Smooth muscle cell (in vitro differentiated cells): ENCODE data around the gene ARF1. TPM values are rescaled to one million over a fixed set of nuclear protein-coding genes. Genes with fewer than 3 reads are reported as not detected.

Source experiments
- DNase-seq: peaks from one replicate; lab custom pipeline; 2025; ENCODE audit not compliant: unreplicated experiment; lab: John Stamatoyannopoulos, UW
- H2AFZ ChIP-seq: fragments of 200-600 bp; sonication (generic); 2 replicates; pipeline ENCODE4 v1.6.0; 2016; ENCODE audit warnings: antibody characterized with exemption, low read depth, mild to moderate bottlenecking
- H3F3A ChIP-seq: fragments of 200-600 bp; sonication (generic); 2 replicates; pipeline ENCODE4 v1.6.0; 2017; ENCODE audit warnings: antibody characterized with exemption, low read depth
- H3K27ac ChIP-seq: fragments of 200-600 bp; sonication (generic); 2 replicates; pipeline ENCODE4 v1.5.1; 2016; ENCODE audit warnings: low read depth, mild to moderate bottlenecking
- H3K27me3 ChIP-seq: fragments of 200-600 bp; sonication (generic); 2 replicates; pipeline ENCODE4 v1.6.1; 2016; ENCODE audit warnings: low read depth, mild to moderate bottlenecking
- H3K36me3 ChIP-seq: fragments of 200-600 bp; sonication (generic); 2 replicates; pipeline ENCODE4 v1.5.1; 2016; ENCODE audit warnings: low read depth
- H3K4me1 ChIP-seq: fragments of 200-600 bp; sonication (generic); 2 replicates; pipeline ENCODE4 v1.5.1; 2016; ENCODE audit warnings: low read depth
- H3K4me2 ChIP-seq: fragments of 200-600 bp; sonication (generic); 2 replicates; pipeline ENCODE4 v1.6.0; 2016; ENCODE audit warnings: mild to moderate bottlenecking
- H3K4me3 ChIP-seq: fragments of 200-600 bp; sonication (generic); 2 replicates; pipeline ENCODE4 v1.5.1; 2016; ENCODE audit warnings: mild to moderate bottlenecking
- H3K79me2 ChIP-seq: fragments of 200-600 bp; sonication (generic); 2 replicates; pipeline ENCODE4 v1.6.0; 2016; ENCODE audit warnings: low read depth, mild to moderate bottlenecking
- H3K9ac ChIP-seq: fragments of 200-600 bp; sonication (generic); 2 replicates; pipeline ENCODE4 v1.6.0; 2016; ENCODE audit warnings: low read depth
- H3K9me3 ChIP-seq: fragments of 200-600 bp; sonication (generic); replicated peaks from 2 replicates; pipeline ENCODE4 v1.5.1; 2016; ENCODE audit warnings: low read depth
- H4K20me1 ChIP-seq: fragments of 200-600 bp; sonication (generic); 2 replicates; pipeline ENCODE4 v1.6.0; 2016; ENCODE audit warnings: low read depth
- WGBS: methylation state at CpG from one replicate; pipeline ENCODE4 v1.1.7; 2016; ENCODE audit warnings: low lambda C conversion rate; 5-methylcytosine and 5-hydroxymethylcytosine counted together
- polyA plus RNA-seq: library from polyadenylated mRNA; unstranded; fragments of >200 nt; fragmentation: Nextera tagmentation; extraction: Ambion mirVana; gene quantifications from 2 replicates; pipeline ENCODE4 v1.2.1, GENCODE V29; 2016
- total RNA-seq: library from RNA; depleted of rRNA; stranded (reverse); fragments of >200 nt; gene quantifications from 2 replicates; pipeline ENCODE4 v1.2.3, GENCODE V29; 2014
- TF ChIP-seq, protein P1 (sequence below): fragments of 200-600 bp; sonication (generic); IDR thresholded peaks from 2 replicates; pipeline ENCODE4 v1.5.1; 2017; ENCODE audit warnings: borderline replicate concordance, mild to moderate bottlenecking, antibody characterized with exemption; ENCODE audit not compliant: insufficient read depth, poor library complexity, severe bottlenecking

ARF1 gene
- total RNA-seq (209 and 237 TPM in 2 replicates), polyA plus RNA-seq (615 and 698 TPM in 2 replicates)

DNA sequence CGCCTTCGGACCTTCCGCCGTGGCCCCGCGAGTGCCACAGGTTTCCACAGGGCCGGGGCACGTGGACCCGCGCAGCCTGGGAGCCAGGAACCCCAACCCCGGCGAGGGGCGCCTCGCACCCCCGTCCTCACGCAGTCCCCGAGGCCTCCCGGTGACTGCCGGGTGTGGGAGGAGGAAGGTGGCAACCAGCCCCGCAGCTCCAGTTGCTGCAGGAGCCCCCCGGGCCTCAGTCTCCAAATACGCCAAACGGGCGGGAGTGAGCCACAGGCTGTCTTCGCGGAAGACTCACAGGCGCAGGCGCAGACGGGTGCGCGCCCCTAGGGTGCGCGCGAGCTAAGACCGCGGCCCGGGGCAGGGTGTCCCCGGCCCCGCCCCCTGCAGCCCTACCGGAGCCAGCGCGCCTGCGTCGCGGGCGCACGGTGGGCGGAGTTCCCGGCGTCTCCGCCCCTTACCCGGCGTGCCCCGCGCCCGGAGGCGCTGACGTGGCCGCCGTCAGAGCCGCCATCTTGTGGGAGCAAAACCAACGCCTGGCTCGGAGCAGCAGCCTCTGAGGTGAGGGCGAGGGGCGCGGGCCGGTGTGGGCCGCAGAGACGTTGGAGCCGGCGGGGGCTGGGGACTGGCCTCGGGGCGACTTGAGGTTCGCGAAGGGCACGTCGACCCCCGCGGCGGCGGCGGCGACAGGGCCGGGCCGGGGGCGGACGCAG, at the start of gene ARF1:
TSS of gene ARF1 (plus strand) at position 495 of the 704 bp plus-strand sequence. CDS start 14,407 bp downstream, outside the sequence.
- Histone ChIP-seq H3K4me1 (peaks cover 46% of the 10 kb centered on the region), H2AFZ (peak within 1 kb of the TSS; percentile 81), H3K27ac (peak within 1 kb of the TSS; percentile 96), H3F3A (peaks cover 23% of the 10 kb centered on the region), H3K4me3 (peak within 1 kb of the TSS; percentile 99), H3K27me3 (no peaks in the 10 kb centered on the region), H4K20me1 (peaks cover 76% of the 10 kb centered on the region), H3K36me3 (no peaks in the 10 kb centered on the region), H3K9me3 (no peaks in the 10 kb centered on the region), H3K4me2 (peak within 1 kb of the TSS; percentile 88), H3K79me2 (peaks cover 64% of the 10 kb centered on the region), H3K9ac (peak within 1 kb of the TSS; percentile 100)
- DNase-seq, result peak; percentile 78
- TF ChIP-seq, protein P1, sequence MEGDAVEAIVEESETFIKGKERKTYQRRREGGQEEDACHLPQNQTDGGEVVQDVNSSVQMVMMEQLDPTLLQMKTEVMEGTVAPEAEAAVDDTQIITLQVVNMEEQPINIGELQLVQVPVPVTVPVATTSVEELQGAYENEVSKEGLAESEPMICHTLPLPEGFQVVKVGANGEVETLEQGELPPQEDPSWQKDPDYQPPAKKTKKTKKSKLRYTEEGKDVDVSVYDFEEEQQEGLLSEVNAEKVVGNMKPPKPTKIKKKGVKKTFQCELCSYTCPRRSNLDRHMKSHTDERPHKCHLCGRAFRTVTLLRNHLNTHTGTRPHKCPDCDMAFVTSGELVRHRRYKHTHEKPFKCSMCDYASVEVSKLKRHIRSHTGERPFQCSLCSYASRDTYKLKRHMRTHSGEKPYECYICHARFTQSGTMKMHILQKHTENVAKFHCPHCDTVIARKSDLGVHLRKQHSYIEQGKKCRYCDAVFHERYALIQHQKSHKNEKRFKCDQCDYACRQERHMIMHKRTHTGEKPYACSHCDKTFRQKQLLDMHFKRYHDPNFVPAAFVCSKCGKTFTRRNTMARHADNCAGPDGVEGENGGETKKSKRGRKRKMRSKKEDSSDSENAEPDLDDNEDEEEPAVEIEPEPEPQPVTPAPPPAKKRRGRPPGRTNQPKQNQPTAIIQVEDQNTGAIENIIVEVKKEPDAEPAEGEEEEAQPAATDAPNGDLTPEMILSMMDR, result no peak
- under 1% methylated on average over 58 of the region's 87 CpGs for WGBS

DNA sequence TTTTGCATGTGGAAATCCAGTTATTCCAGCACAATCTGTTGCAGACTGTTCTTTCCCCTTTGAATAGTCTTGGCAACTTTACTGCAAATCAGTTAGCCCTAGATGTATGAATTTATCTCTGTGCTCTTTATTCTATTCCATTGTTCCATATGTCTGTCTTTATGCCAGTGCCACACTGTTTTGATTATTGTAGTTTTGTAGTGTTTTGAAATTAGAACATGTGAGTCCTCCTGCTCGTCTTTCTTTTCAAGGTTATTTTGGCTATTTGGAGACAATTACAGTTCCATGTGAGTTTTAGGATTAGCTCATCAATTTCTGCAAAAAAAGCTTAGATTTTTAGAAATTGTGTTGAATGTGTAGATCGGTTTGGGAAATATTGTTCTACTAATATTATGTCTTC, 49.1 kb upstream of the ARF1 start:
- Histone ChIP-seq H3K4me1 (peaks cover 15% of the 10 kb centered on the region), H3K36me3 (no peaks in the 10 kb centered on the region), H3K4me2 (no peak overlapping the region), H3K27ac (no peak overlapping the region), H3K4me3 (no peak overlapping the region), H3F3A (no peaks in the 10 kb centered on the region), H3K9me3 (no peaks in the 10 kb centered on the region), H4K20me1 (no peaks in the 10 kb centered on the region), H3K79me2 (no peaks in the 10 kb centered on the region), H2AFZ (no peak overlapping the region), H3K9ac (no peak overlapping the region), H3K27me3 (peaks cover 18% of the 10 kb centered on the region)
- TF ChIP-seq, protein P1, result no peak
- 91% methylated on average over 2 of the region's 2 CpGs for WGBS
- no peak for DNase-seq

DNA sequence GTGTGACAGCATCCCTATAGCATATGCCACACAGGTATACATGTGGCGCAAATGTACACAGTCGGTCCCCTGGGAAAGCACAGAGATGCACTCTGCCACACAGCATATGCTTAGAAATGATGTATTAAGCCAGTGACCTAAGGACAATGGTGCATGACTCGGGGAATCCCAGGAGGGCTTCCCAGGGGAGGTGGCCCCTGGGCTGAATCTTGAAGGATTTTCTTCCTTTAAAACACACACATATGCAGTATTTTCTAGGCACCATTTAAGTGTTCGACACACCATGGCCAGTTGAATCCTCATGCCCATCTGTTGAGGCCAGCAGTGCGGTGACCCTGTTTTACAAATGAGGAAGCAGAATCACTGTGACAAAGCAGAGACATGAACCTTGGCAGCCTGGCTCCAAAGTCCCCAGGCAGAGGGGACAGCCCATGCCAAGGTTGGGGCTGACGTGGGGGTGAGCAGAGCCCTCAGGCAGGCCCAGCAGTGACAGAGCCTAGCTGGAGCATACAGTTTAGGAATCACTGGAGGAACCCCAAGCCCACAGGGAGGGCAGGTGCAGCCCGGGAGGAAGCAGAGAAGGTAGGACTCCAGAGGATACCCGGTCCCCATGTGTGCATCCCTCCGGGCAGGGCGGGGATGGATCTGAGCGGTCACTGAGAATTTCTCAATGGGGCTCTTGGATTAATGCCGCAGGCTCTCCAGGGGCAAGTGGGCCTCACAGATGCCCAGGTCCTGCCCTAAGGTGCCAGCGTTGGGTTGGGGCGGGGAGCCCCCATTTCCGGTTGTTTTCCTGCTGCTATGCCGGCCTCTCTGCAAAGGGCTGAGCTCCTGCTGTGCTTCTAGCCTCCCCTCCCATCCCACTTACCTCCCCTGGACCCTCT, 47.3 kb upstream of the ARF1 start:
- no peak overlapping the region for H3K27ac ChIP-seq
- peaks cover 29% of the 10 kb centered on the region for H3K27me3 ChIP-seq
- H3K9ac ChIP-seq, result no peak overlapping the region
- H3K4me3 ChIP-seq, result no peak overlapping the region
- H3K36me3 ChIP-seq, result no peaks in the 10 kb centered on the region
- H2AFZ ChIP-seq, result no peak overlapping the region
- peaks cover 15% of the 10 kb centered on the region for H3K4me1 ChIP-seq
- H3K4me2 ChIP-seq, result no peak overlapping the region
- no peak for DNase-seq
- 90% methylated on average over 13 of the region's 16 CpGs for WGBS
- no peaks in the 10 kb centered on the region for H4K20me1 ChIP-seq
- H3K9me3 ChIP-seq, result no peaks in the 10 kb centered on the region
- TF ChIP-seq, protein P1, result no peak
- H3K79me2 ChIP-seq, result no peaks in the 10 kb centered on the region
- no peaks in the 10 kb centered on the region for H3F3A ChIP-seq
